ENCODE measurements around the gene CCDC91. TPM values are rescaled to one million over a fixed set of nuclear protein-coding genes. Genes with fewer than 3 reads are reported as not detected.
"Not testable (repeated sequence)": the region's sequence is repeated elsewhere in the genome, so short reads cannot be mapped to it uniquely, and the experiment has no call there.

Gene CCDC91
- total and polyA plus RNA-seq, 8 donors = 15.0 to 27.0 (median 19.1) TPM

GRCh38 chr12:28479097-28479496, 288.8 kb downstream of the CCDC91 start:
- DNase-seq; H3K4me3 ChIP-seq; H3K36me3 ChIP-seq; ATAC-seq; intact Hi-C loops (cut with DNase I); H3K27ac ChIP-seq; H3K9me3 ChIP-seq; FAIRE-seq; H3K4me1 ChIP-seq; H3K27me3 ChIP-seq: not testable (repeated sequence)
- WGBS, 2 donors = 91 to 93% methylated on average over 1 of the region's 1 CpG

- H3K36me3 ChIP-seq = no peaks in the 10 kb centered on the region
- no peak for TF ChIP-seq CTCF (IDR thresholded peaks at IDR 0.05)
- WGBS, 2 donors = 93 to 100% methylated on average over 1 of the region's 1 CpG
- no peak overlapping the region for H3K4me3 ChIP-seq
- ATAC-seq (no peak), FAIRE-seq (no peak), DNase-seq (no peak)
- H3K9me3 ChIP-seq = no peaks in the 10 kb centered on the region
- H3K27ac ChIP-seq = no peak overlapping the region
- intact Hi-C loops (cut with DNase I) = no loop called here
- H3K27me3 ChIP-seq = no peaks in the 10 kb centered on the region
- H3K4me1 ChIP-seq = no peaks in the 10 kb centered on the region
Observed at GRCh38 chr12:28479683-28480082, 289.4 kb downstream of the CCDC91 start.

GRCh38 chr12:28484156-28484555, 293.9 kb downstream of the CCDC91 start:
- H3K27me3 ChIP-seq = no peaks in the 10 kb centered on the region
- TF ChIP-seq CTCF (IDR thresholded peaks at IDR 0.05) = no peak
- no peaks in the 10 kb centered on the region for H3K4me1 ChIP-seq
- DNase-seq = no peak
- no peak overlapping the region for H3K27ac ChIP-seq
- FAIRE-seq = no peak
- H3K9me3 ChIP-seq = no peaks in the 10 kb centered on the region
- WGBS, 2 donors = 90 to 100% methylated on average over 1 of the region's 1 CpG
- no peak overlapping the region for H3K4me3 ChIP-seq
- intact Hi-C loops (cut with DNase I) = no loop called here
- no peak for ATAC-seq
- H3K36me3 ChIP-seq = no peaks in the 10 kb centered on the region

- Histone ChIP-seq H3K27ac (no peak overlapping the region), H3K4me1 (no peaks in the 10 kb centered on the region), H3K27me3 (no peaks in the 10 kb centered on the region), H3K9me3 (no peaks in the 10 kb centered on the region), H3K4me3 (no peak overlapping the region), H3K36me3 (no peaks in the 10 kb centered on the region)
- no peak for ATAC-seq
- intact Hi-C loops (cut with DNase I) = no loop called here
- TF ChIP-seq CTCF (IDR thresholded peaks at IDR 0.05) = no peak
- no peak for FAIRE-seq
- WGBS, 2 donors = 75 to 78% methylated on average over 1 of the region's 1 CpG
- DNase-seq = no peak
Observed at GRCh38 chr12:28486521-28486920, 296.3 kb downstream of the CCDC91 start.

DNA sequence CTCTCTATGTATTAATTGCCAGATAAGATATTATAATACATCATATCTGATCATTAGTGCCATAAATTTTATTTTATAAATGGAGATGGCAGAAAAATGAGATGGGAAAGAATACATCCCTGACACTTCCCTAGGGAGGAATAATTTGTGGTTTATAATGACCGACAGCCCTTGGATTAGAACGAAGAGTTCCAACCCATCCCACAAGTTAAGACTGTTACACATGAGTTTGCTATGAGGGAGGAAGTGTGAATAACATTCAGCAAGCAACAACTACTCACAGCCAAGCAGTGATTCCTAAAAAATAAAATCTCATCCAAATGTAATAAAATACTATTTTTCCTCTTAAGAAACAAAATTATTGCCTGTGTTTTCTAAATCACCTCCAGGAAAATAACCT, 299.0 kb downstream of the CCDC91 start:
- DNase-seq (no peak), ATAC-seq (no peak), FAIRE-seq (no peak)
- TF ChIP-seq CTCF (IDR thresholded peaks at IDR 0.05) = no peak
- H3K9me3 ChIP-seq = no peaks in the 10 kb centered on the region
- WGBS, 2 donors = 92 to 97% methylated on average over 2 of the region's 2 CpGs
- H3K4me1 ChIP-seq = no peaks in the 10 kb centered on the region
- H3K27ac ChIP-seq = no peak overlapping the region
- intact Hi-C loops (cut with DNase I) = no loop called here
- H3K27me3 ChIP-seq = no peaks in the 10 kb centered on the region
- H3K4me3 ChIP-seq = no peak overlapping the region
- H3K36me3 ChIP-seq = no peaks in the 10 kb centered on the region

All from pancreas (tissue), 10 donors.